OCI-LY7 (cell line): ENCODE measurements around the gene SERPINC1.

Experiments
- CTCF ChIP-seq: fragments of 200-600 bp; sonication (generic); conservative IDR thresholded peaks from 2 replicates; pipeline ENCODE4 v1.5.1; 2014; ENCODE audit warnings: mild to moderate bottlenecking, antibody characterized with exemption, low read length, moderate library complexity, mixed read lengths
- EZH2phosphoT487 ChIP-seq: fragments of 200-600 bp; sonication (generic); IDR thresholded peaks from 2 replicates; pipeline ENCODE4 v1.6.1; 2018; ENCODE audit warnings: low read depth, borderline replicate concordance, mild to moderate bottlenecking, mixed run types, antibody characterized with exemption, low read length, moderate library complexity, mixed read lengths

- TF ChIP-seq CTCF = peak; percentile 29; the same call in 1 of the 2 replicates
- no peak for TF ChIP-seq EZH2phosphoT487
Observed at GRCh38 chr1:173868266-173869020, 48.7 kb downstream of the SERPINC1 start, which contains the start of gene ZBTB37.
